SK-N-MC (cell line): ENCODE data around the gene CDH4.

Experiments
- DNase-seq: peaks from one replicate; pipeline ENCODE4 v3.0.0-alpha.2; 2011; ENCODE audit warnings: low read depth, low spot score
- H3K27ac ChIP-seq: fragments of 200-600 bp; sonication (generic); 2 replicates; pipeline ENCODE4 v1.5.1; 2016; ENCODE audit warnings: mixed run types
- H3K36me3 ChIP-seq: fragments of 200-600 bp; sonication (generic); 2 replicates; pipeline ENCODE4 v1.6.1; 2017; ENCODE audit warnings: antibody characterized with exemption, low read length, mixed read lengths; ENCODE audit not compliant: insufficient read depth
- H3K4me3 ChIP-seq: fragments of 200-600 bp; sonication (generic); 2 replicates; pipeline ENCODE4 v1.5.1; 2016
- H3K9ac ChIP-seq: fragments of 200-600 bp; sonication (generic); 2 replicates; pipeline ENCODE4 v1.8.0; 2017; ENCODE audit warnings: mixed run types, mixed read lengths; ENCODE audit not compliant: insufficient read length
- H3K9me3 ChIP-seq: fragments of 200-600 bp; sonication (generic); 2 replicates; pipeline ENCODE4 v1.6.1; 2017; ENCODE audit warnings: low read depth, mild to moderate bottlenecking, antibody characterized with exemption, low read length, moderate library complexity, mixed read lengths
- EZH2 ChIP-seq: fragments of 200-600 bp; sonication (generic); IDR thresholded peaks from one replicate; pipeline ENCODE4 v1.6.1; 2017; ENCODE audit warnings: antibody characterized with exemption
- FOXP2 ChIP-seq: optimal IDR thresholded peaks from 2 replicates; pipeline ENCODE3; 2011; ENCODE audit warnings: mild to moderate bottlenecking, moderate library complexity; ENCODE audit not compliant: insufficient read depth; ENCODE audit errors: extremely low read length, control extremely low read depth
- POLR2AphosphoS5 ChIP-seq: IDR thresholded peaks from 2 replicates; pipeline ENCODE4 v1.6.1; 2012; ENCODE audit warnings: mild to moderate bottlenecking, low read depth, low read length, borderline replicate concordance

Gene CDH4

GRCh38 chr20:61299104-61299503 is 47.0 kb downstream of the CDH4 start:
- Histone ChIP-seq H3K9me3 (no peaks in the 10 kb centered on the region), H3K4me3 (no peak overlapping the region), H3K36me3 (no peaks in the 10 kb centered on the region), H3K9ac (no peak overlapping the region), H3K27ac (no peak overlapping the region)
- no peak for TF ChIP-seq FOXP2
- no peak for TF ChIP-seq EZH2
- TF ChIP-seq POLR2AphosphoS5 = no peak
- no peak for DNase-seq

GRCh38 chr20:61299618-61300017 is 47.6 kb downstream of the CDH4 start:
- Histone ChIP-seq H3K27ac (no peak overlapping the region), H3K9ac (no peak overlapping the region), H3K36me3 (no peaks in the 10 kb centered on the region), H3K4me3 (no peak overlapping the region), H3K9me3 (no peaks in the 10 kb centered on the region)
- no peak for DNase-seq
- TF ChIP-seq POLR2AphosphoS5 = no peak
- TF ChIP-seq EZH2 = no peak

- no peak for DNase-seq
- Histone ChIP-seq H3K9me3 (no peaks in the 10 kb centered on the region), H3K9ac (no peak overlapping the region), H3K27ac (no peak overlapping the region), H3K36me3 (no peaks in the 10 kb centered on the region), H3K4me3 (no peak overlapping the region)
- TF ChIP-seq FOXP2 = no peak
- no peak for TF ChIP-seq POLR2AphosphoS5
- TF ChIP-seq EZH2 = no peak
Measured at GRCh38 chr20:61300293-61300692, 48.2 kb downstream of the CDH4 start.

- no peak overlapping the region for H3K9ac ChIP-seq
- no peak overlapping the region for H3K27ac ChIP-seq
- no peak overlapping the region for H3K4me3 ChIP-seq
- DNase-seq = no peak
- no peaks in the 10 kb centered on the region for H3K9me3 ChIP-seq
- H3K36me3 ChIP-seq = no peaks in the 10 kb centered on the region
- TF ChIP-seq EZH2 (no peak), POLR2AphosphoS5 (no peak), FOXP2 (no peak)
Measured at GRCh38 chr20:61300709-61301108, 48.6 kb downstream of the CDH4 start.

GRCh38 chr20:61301711-61302525 is 49.9 kb downstream of the CDH4 start:
- H3K4me3 ChIP-seq = no peak overlapping the region
- H3K36me3 ChIP-seq = no peaks in the 10 kb centered on the region
- TF ChIP-seq FOXP2 = no peak
- no peak for TF ChIP-seq POLR2AphosphoS5
- no peak for TF ChIP-seq EZH2
- H3K9ac ChIP-seq = no peak overlapping the region
- no peak for DNase-seq
- H3K27ac ChIP-seq = no peak overlapping the region
- no peaks in the 10 kb centered on the region for H3K9me3 ChIP-seq

GRCh38 chr20:61303217-61303616 is 51.2 kb downstream of the CDH4 start:
- no peaks in the 10 kb centered on the region for H3K36me3 ChIP-seq
- no peak overlapping the region for H3K9ac ChIP-seq
- no peak overlapping the region for H3K4me3 ChIP-seq
- H3K27ac ChIP-seq = no peak overlapping the region
- no peak for DNase-seq
- no peak for TF ChIP-seq EZH2
- no peak for TF ChIP-seq POLR2AphosphoS5
- no peak for TF ChIP-seq FOXP2
- no peaks in the 10 kb centered on the region for H3K9me3 ChIP-seq

- no peak for TF ChIP-seq EZH2
- no peak for TF ChIP-seq POLR2AphosphoS5
- TF ChIP-seq FOXP2 = no peak
- H3K9me3 ChIP-seq = no peaks in the 10 kb centered on the region
- no peak for DNase-seq
- H3K27ac ChIP-seq = no peak overlapping the region
- no peak overlapping the region for H3K4me3 ChIP-seq
- H3K9ac ChIP-seq = no peak overlapping the region
- no peaks in the 10 kb centered on the region for H3K36me3 ChIP-seq
Measured at GRCh38 chr20:61303675-61304074, 51.6 kb downstream of the CDH4 start.

- TF ChIP-seq POLR2AphosphoS5 (no peak), FOXP2 (no peak), EZH2 (no peak)
- Histone ChIP-seq H3K9ac (no peak overlapping the region), H3K36me3 (no peaks in the 10 kb centered on the region), H3K9me3 (no peaks in the 10 kb centered on the region), H3K4me3 (no peak overlapping the region), H3K27ac (no peak overlapping the region)
- no peak for DNase-seq
Measured at GRCh38 chr20:61304750-61305149, 52.7 kb downstream of the CDH4 start.

GRCh38 chr20:61306937-61307475 is 54.9 kb downstream of the CDH4 start:
- DNase-seq = no peak
- H3K27ac ChIP-seq = no peak overlapping the region
- no peak for TF ChIP-seq FOXP2
- TF ChIP-seq EZH2 = no peak
- no peak for TF ChIP-seq POLR2AphosphoS5
- no peak overlapping the region for H3K9ac ChIP-seq
- no peak overlapping the region for H3K4me3 ChIP-seq
- no peaks in the 10 kb centered on the region for H3K9me3 ChIP-seq
- no peaks in the 10 kb centered on the region for H3K36me3 ChIP-seq
